Suprapubic skin (tissue), 4 donors: ENCODE measurements around the gene MUC6. TPM values are rescaled to one million over a fixed set of nuclear protein-coding genes. Genes with fewer than 3 reads are reported as not detected.

ENCODE experiments used
- DNase-seq, 2 donors: peaks; one replicate each; pipeline ENCODE4 v3.0.0-alpha.2; 2019; ENCODE audit warnings: low spot score in 2 of 2
- H3K27ac ChIP-seq: fragments of 200-600 bp; sonication (generic); one replicate; pipeline ENCODE4 v1.5.1; 2019
- H3K27me3 ChIP-seq: fragments of 200-600 bp; sonication (generic); one replicate; pipeline ENCODE4 v1.5.1; 2019
- H3K36me3 ChIP-seq: fragments of 200-600 bp; sonication (generic); one replicate; pipeline ENCODE4 v1.5.1; 2019
- H3K4me1 ChIP-seq: fragments of 200-600 bp; sonication (generic); one replicate; pipeline ENCODE4 v1.5.1; 2019
- H3K4me3 ChIP-seq: fragments of 200-600 bp; sonication (generic); one replicate; pipeline ENCODE4 v1.5.1; 2019; ENCODE audit warnings: mild to moderate bottlenecking
- H3K9me3 ChIP-seq: fragments of 200-600 bp; sonication (generic); one replicate; pipeline ENCODE4 v1.5.1; 2019
- EP300 ChIP-seq: sonication (generic); formaldehyde crosslinking; IDR thresholded peaks from one replicate; pipeline ENCODE4 v1.6.1; 2017; ENCODE audit warnings: antibody characterized with exemption
- POLR2A ChIP-seq, 2 donors: fragments of 450-650 bp; IDR thresholded peaks; one replicate each; pipeline ENCODE4 v1.6.1; 2017; ENCODE audit warnings: antibody characterized with exemption in 2 of 2, mild to moderate bottlenecking in 2 of 2, moderate library complexity in 2 of 2
- POLR2AphosphoS5 ChIP-seq, 3 donors: sonication (generic); formaldehyde crosslinking; IDR thresholded peaks; one replicate each; pipeline ENCODE4 v1.6.1; 2017; ENCODE audit warnings: antibody characterized with exemption in 3 of 3
- WGBS: methylation state at CpG from one replicate; pipeline ENCODE4 v1.1.5; 2018; 5-methylcytosine and 5-hydroxymethylcytosine counted together
- total RNA-seq, 4 donors: library from RNA; depleted of rRNA; stranded (reverse); fragments of >200 nt; gene quantifications; one replicate each; pipeline ENCODE4 v1.1.0, GENCODE V29; 2016
- TF ChIP-seq, protein P1 (sequence below), 2 donors: fragments of 200-600 bp in 1 of 2; fragments of 450-650 bp in 1 of 2; sonication (generic) in 1 of 2; IDR thresholded peaks; one replicate each; pipeline ENCODE4 v1.5.1; 2016 to 2019; ENCODE audit warnings: antibody characterized with exemption in 2 of 2, mild to moderate bottlenecking in 1 of 2, moderate library complexity in 1 of 2

The MUC6 gene
- total RNA-seq, 4 donors from 2014 or later: 0.04 TPM; not detected in 3

DNA sequence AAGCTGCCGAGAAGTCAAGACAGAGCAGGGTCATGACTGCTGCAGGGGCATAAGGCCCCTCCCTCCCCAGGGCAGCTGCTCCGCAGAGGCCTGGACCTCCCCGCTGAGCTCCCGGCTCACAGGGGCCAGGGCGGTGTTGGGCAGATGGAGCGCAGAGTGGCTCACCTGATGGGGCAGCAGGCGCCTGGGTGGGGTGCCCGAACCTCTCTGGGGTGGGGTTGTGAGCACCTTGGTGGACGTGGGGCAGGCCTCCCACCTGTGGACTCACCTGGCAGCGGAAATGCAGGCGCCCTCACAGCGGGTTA is 22.9 kb downstream of the MUC6 start:
- Histone ChIP-seq H3K27ac (no peak overlapping the region), H3K9me3 (no peaks in the 10 kb centered on the region), H3K27me3 (no peaks in the 10 kb centered on the region), H3K4me1 (no peaks in the 10 kb centered on the region), H3K4me3 (no peak overlapping the region), H3K36me3 (peaks cover 48% of the 10 kb centered on the region)
- 100% methylated on average over 3 of the region's 12 CpGs for WGBS
- DNase-seq: no peak
- TF ChIP-seq POLR2AphosphoS5 (IDR thresholded peaks at IDR 0.05) (no peak), EP300 (no peak), POLR2A (IDR thresholded peaks at IDR 0.05) (no peak)
- TF ChIP-seq, protein P1, sequence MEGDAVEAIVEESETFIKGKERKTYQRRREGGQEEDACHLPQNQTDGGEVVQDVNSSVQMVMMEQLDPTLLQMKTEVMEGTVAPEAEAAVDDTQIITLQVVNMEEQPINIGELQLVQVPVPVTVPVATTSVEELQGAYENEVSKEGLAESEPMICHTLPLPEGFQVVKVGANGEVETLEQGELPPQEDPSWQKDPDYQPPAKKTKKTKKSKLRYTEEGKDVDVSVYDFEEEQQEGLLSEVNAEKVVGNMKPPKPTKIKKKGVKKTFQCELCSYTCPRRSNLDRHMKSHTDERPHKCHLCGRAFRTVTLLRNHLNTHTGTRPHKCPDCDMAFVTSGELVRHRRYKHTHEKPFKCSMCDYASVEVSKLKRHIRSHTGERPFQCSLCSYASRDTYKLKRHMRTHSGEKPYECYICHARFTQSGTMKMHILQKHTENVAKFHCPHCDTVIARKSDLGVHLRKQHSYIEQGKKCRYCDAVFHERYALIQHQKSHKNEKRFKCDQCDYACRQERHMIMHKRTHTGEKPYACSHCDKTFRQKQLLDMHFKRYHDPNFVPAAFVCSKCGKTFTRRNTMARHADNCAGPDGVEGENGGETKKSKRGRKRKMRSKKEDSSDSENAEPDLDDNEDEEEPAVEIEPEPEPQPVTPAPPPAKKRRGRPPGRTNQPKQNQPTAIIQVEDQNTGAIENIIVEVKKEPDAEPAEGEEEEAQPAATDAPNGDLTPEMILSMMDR (IDR thresholded peaks at IDR 0.05): no peak

DNA sequence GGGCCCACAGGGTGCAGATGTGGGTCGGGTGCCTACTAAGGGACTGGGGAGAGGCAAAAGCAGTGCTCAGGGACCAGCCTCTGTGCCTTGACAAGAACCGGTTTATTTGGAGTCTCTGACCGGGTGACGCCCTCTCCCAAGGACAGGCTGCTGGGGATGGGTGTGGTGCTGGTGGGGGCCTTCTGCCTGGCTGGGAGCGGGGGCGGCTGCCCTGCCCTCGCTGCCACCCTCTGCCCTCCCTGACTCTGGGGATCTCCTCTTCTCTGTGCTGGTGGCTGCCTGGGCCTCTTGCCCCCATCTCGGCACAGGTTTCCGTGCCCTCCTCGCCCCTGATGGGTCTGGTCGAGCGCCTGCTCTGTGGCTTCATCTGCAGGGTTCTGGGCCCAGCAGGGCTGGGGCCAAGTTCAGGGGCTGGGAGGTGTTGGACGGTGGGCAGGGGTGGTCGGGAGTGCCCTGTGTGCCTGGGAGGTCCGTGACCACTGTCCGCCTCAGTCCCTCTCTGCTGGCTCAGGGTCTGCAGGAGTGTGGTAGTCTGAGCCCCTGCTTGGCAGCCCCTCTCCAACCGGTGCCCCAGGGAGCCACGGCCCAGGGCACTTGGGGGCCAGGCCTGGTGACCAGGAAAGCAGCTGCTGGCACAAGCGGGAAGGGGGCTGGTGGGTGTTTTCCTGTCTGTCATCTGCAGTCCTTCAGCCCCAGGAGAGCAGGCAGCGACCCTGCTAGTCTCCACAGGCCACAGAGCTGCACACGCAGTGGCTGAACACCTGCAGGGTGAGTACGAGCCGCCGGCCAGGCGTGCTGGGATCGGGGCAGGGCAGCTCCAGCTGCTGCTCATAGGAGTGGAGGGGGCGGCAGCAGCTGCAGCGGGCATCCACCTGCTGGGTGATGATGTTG is 23.5 kb downstream of the MUC6 start:
- no peak for TF ChIP-seq POLR2AphosphoS5 (IDR thresholded peaks at IDR 0.05)
- TF ChIP-seq EP300: no peak
- TF ChIP-seq POLR2A (IDR thresholded peaks at IDR 0.05): no peak
- TF ChIP-seq, protein P1 (IDR thresholded peaks at IDR 0.05): no peak
- Histone ChIP-seq H3K9me3 (no peaks in the 10 kb centered on the region), H3K4me3 (no peak overlapping the region), H3K27ac (no peak overlapping the region), H3K4me1 (no peaks in the 10 kb centered on the region), H3K27me3 (no peaks in the 10 kb centered on the region), H3K36me3 (peaks cover 54% of the 10 kb centered on the region)
- DNase-seq: no peak
- 80% methylated on average over 20 of the region's 28 CpGs for WGBS

DNA sequence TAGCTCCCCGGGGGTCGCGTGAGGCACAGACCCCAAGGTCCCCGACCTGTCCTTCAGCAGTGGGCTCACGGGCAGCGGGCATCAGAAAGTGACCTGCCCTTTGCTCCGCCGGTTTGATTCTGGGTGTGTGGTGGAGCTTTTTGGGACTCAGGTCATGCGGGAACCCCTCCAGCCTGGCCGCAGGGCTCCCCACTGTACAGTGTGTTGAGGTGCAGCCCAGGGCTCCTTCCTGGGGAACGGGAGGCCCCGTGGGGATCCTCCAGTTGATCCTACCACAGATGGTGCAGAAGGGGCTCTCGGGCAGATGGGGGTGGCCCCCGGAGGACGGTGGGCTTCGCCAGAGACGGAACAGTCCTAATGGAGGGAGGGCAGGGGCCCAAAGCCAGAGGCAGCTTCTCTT is 24.2 kb downstream of the MUC6 start:
- no peaks in the 10 kb centered on the region for H3K4me1 ChIP-seq
- no peaks in the 10 kb centered on the region for H3K27me3 ChIP-seq
- no peak overlapping the region for H3K4me3 ChIP-seq
- TF ChIP-seq, protein P1 (IDR thresholded peaks at IDR 0.05): no peak
- TF ChIP-seq POLR2AphosphoS5 (IDR thresholded peaks at IDR 0.05) (no peak), EP300 (no peak), POLR2A (IDR thresholded peaks at IDR 0.05) (no peak)
- peaks cover 61% of the 10 kb centered on the region for H3K36me3 ChIP-seq
- WGBS: 83% methylated on average over 10 of the region's 17 CpGs
- H3K9me3 ChIP-seq: no peaks in the 10 kb centered on the region
- no peak for DNase-seq
- H3K27ac ChIP-seq: no peak overlapping the region

DNA sequence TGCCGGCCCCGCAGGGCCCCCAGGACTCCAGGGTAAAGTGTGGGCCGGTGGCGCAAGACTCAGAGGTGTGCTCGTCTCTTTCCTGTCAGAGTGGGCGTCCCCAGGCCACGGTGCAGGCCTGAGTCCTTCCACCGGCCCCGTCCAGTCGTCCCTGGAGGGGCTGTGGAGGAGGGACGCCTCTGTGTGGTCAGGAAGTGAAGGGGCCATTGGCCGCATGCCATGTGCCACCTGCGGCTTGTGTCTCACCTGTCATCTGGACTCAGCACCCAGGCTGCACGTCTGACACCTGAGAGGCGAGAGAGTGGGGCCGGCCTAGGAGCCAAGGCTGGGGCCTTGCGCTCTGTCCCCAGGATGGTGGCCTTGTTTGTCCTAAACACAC is 25.2 kb downstream of the MUC6 start:
- H3K4me3 ChIP-seq: no peak overlapping the region
- H3K9me3 ChIP-seq: no peaks in the 10 kb centered on the region
- DNase-seq: no peak
- WGBS: 91% methylated on average over 4 of the region's 17 CpGs
- H3K27me3 ChIP-seq: no peaks in the 10 kb centered on the region
- H3K36me3 ChIP-seq: peaks cover 69% of the 10 kb centered on the region
- H3K27ac ChIP-seq: no peak overlapping the region
- no peaks in the 10 kb centered on the region for H3K4me1 ChIP-seq
- no peak for TF ChIP-seq POLR2AphosphoS5 (IDR thresholded peaks at IDR 0.05)
- TF ChIP-seq EP300: no peak
- TF ChIP-seq, protein P1 (IDR thresholded peaks at IDR 0.05): no peak
- TF ChIP-seq POLR2A (IDR thresholded peaks at IDR 0.05): no peak

DNA sequence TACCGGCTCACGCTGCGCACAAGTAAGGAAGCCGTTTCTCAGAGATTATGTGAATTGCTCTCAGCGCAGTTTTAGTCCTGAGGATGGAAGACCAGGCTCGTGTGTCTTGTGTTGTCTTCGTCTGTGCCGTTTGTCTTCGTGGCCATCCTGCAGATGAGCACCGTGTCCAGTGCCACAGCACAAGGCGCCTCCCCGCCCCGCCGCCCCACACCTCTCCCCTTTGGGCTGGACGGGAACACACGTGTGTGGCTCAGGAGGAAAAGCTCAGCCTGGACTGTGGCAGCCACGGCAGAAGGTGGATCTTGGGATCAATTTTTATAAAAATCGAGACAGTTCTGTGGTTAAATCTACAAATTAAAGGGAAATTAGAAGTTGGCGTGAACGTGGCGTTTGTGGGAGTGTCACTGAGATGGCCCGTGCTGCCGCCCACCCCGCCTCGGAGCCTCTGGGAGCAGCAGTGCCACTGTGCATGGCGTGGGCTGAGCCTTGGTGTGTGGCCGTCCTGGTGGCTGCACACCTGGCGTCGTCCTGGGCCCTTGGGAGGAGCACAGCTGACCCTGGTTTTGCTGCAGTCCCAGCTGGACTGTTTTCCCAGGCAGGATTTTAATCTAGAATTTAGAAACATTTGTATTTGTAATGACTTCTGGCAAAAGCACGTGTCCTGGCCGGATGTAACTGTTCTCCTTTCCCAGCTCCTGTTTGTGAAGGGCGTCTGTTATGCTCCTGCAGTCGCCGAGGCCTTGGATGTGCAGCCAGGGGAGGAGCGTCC is 25.8 kb downstream of the MUC6 start:
- no peak for DNase-seq
- H3K36me3 ChIP-seq: peaks cover 74% of the 10 kb centered on the region
- TF ChIP-seq POLR2A (IDR thresholded peaks at IDR 0.05) (no peak), POLR2AphosphoS5 (IDR thresholded peaks at IDR 0.05) (no peak)
- TF ChIP-seq, protein P1 (IDR thresholded peaks at IDR 0.05): no peak
- no peaks in the 10 kb centered on the region for H3K27me3 ChIP-seq
- no peak overlapping the region for H3K4me3 ChIP-seq
- 88% methylated on average over 31 of the region's 35 CpGs for WGBS
- no peak overlapping the region for H3K27ac ChIP-seq
- H3K4me1 ChIP-seq: peaks cover 4% of the 10 kb centered on the region
- H3K9me3 ChIP-seq: no peaks in the 10 kb centered on the region
